Measurements from ENCODE around the gene TMEM87B. TPM values are rescaled to one million over a fixed set of nuclear protein-coding genes. Genes with fewer than 3 reads are reported as not detected.

TMEM87B gene
- total RNA-seq, 1 experiment from 2014 or later, result 24.4 TPM

DNA sequence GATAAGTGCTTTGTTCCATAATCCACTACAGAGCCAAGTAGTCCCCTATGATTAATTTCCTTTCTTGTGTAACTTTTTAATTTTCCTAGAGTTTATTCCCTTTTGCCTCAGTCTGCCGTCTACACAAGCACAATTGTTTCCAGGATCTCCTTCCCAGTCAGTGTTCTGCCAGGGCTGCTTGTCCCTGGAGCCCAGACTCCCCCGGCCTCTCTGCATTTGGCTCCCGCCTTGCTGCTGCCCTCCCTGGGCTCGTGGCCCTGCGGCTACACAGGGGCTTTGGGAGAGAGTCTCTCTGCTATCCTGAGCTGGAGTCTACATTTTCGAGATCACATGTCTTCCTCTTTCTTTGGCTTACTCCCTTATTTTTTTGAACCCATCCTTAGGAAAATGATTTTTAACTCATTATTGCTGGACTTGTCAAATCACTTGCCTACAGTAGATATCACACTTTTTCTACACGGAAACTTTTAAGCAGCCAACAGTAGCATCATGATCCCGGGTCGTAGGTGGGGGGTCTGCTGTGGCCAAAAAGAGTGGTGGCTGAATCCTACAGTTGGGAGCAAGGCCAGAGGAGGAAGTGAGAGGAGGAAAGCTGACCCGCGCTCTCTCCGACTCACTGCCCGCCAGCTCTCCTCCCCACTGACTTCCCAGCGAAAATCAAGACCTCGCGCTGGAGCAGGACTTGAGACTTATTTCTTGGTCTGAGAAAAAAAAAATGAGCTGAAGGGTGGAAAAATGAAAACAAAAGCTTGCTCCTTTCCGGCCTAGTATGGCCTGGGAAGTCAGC lies 92.5 kb downstream of the TMEM87B start:
- Histone ChIP-seq H4K20me1 (ENCODE audit: insufficient read depth) (no peaks in the 10 kb centered on the region), H3F3A (ENCODE audit: insufficient read depth, low read depth) (no peaks in the 10 kb centered on the region), H3K9me3 (ENCODE audit: insufficient read depth, low read depth) (no peaks in the 10 kb centered on the region), H3K27ac (no peak overlapping the region), H3K36me3 (ENCODE audit: low read depth) (no peaks in the 10 kb centered on the region), H3K79me2 (ENCODE audit: low read depth) (no peaks in the 10 kb centered on the region), H3K9me2 (ENCODE audit: insufficient read depth) (no peaks in the 10 kb centered on the region), H3K4me2 (no peak overlapping the region), H3K27me3 (ENCODE audit: insufficient read depth, low read depth) (no peaks in the 10 kb centered on the region), H2AFZ (no peak overlapping the region), H3K4me3 (no peak overlapping the region), H3K4me1 (replicated peaks; ENCODE audit: insufficient read depth) (no peaks in the 10 kb centered on the region)
- DNase-seq, result no peak
- intact Hi-C loops (cut with micrococcal nuclease; ENCODE audit: unreplicated experiment), result no loop called here
- BruUV-seq (replicated peaks), result no TSS peak
- CTCF ChIA-PET, result no interaction called here
- POLR2A ChIA-PET (ENCODE audit: unreplicated experiment), result no interaction called here
- TF ChIP-seq EZH2 (IDR thresholded peaks at IDR 0.05; ENCODE audit: low read depth), result no peak
- TF ChIP-seq, protein P1, sequence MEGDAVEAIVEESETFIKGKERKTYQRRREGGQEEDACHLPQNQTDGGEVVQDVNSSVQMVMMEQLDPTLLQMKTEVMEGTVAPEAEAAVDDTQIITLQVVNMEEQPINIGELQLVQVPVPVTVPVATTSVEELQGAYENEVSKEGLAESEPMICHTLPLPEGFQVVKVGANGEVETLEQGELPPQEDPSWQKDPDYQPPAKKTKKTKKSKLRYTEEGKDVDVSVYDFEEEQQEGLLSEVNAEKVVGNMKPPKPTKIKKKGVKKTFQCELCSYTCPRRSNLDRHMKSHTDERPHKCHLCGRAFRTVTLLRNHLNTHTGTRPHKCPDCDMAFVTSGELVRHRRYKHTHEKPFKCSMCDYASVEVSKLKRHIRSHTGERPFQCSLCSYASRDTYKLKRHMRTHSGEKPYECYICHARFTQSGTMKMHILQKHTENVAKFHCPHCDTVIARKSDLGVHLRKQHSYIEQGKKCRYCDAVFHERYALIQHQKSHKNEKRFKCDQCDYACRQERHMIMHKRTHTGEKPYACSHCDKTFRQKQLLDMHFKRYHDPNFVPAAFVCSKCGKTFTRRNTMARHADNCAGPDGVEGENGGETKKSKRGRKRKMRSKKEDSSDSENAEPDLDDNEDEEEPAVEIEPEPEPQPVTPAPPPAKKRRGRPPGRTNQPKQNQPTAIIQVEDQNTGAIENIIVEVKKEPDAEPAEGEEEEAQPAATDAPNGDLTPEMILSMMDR (conservative IDR thresholded peaks at IDR 0.05), result no peak

DNA sequence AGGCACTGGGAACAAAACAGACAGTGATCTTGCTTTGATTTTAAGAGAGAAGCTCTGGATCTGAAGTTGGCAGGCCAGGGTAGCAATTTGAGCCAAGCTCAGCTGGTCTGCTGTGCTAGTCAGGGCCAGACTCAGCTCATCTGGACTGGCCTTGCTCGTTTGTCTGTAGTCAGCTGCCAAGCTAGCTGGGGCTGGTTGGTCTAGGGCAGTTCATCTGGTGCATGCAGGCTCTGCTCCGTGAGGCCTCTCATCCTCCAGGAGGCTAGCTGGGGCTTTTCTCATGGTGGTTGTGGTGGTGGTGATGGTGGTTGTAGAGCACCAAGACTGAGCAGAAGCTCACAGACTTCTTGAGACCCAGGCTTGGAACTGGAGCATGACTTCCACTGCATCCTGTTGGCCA lies 93.4 kb downstream of the TMEM87B start:
- Histone ChIP-seq H3K4me3 (no peak overlapping the region), H3K27me3 (ENCODE audit: insufficient read depth, low read depth) (no peaks in the 10 kb centered on the region), H3F3A (ENCODE audit: insufficient read depth, low read depth) (no peaks in the 10 kb centered on the region), H3K9me3 (ENCODE audit: insufficient read depth, low read depth) (no peaks in the 10 kb centered on the region), H3K36me3 (ENCODE audit: low read depth) (no peaks in the 10 kb centered on the region), H3K4me1 (replicated peaks; ENCODE audit: insufficient read depth) (no peaks in the 10 kb centered on the region), H4K20me1 (ENCODE audit: insufficient read depth) (no peaks in the 10 kb centered on the region), H2AFZ (no peak overlapping the region), H3K9me2 (ENCODE audit: insufficient read depth) (no peaks in the 10 kb centered on the region), H3K79me2 (ENCODE audit: low read depth) (no peaks in the 10 kb centered on the region), H3K4me2 (no peak overlapping the region), H3K27ac (no peak overlapping the region)
- intact Hi-C loops (cut with micrococcal nuclease; ENCODE audit: unreplicated experiment), result no loop called here
- no peak for DNase-seq
- POLR2A ChIA-PET (ENCODE audit: unreplicated experiment), result no interaction called here
- BruUV-seq (replicated peaks), result no TSS peak
- CTCF ChIA-PET, result no interaction called here
- TF ChIP-seq EZH2 (IDR thresholded peaks at IDR 0.05; ENCODE audit: low read depth), result no peak
- TF ChIP-seq, protein P1 (conservative IDR thresholded peaks at IDR 0.05), result no peak

DNA sequence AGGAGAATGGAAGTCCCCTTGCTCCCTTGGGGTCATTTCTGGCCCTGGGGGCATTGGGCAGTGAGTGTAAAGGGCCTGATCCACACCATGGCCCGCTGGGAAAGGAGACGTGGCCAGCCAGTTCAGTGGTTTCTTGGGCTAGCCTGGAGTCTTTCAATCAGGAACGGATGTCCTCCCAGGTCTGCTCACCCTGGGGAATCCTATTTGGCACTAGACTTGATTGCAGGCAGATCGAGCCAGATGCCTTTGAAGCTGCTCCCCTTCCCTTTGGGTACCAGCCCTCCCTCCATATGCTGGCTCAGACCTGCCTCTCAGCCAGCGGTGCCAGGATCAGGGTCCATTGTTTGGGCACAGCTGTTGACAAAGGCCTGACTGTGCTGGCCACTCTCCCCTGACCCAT lies 94.1 kb downstream of the TMEM87B start:
- Histone ChIP-seq H3K27me3 (ENCODE audit: insufficient read depth, low read depth) (no peaks in the 10 kb centered on the region), H3K4me2 (no peak overlapping the region), H3K36me3 (ENCODE audit: low read depth) (no peaks in the 10 kb centered on the region), H3F3A (ENCODE audit: insufficient read depth, low read depth) (no peaks in the 10 kb centered on the region), H3K27ac (no peak overlapping the region), H4K20me1 (ENCODE audit: insufficient read depth) (no peaks in the 10 kb centered on the region), H3K9me2 (ENCODE audit: insufficient read depth) (no peaks in the 10 kb centered on the region), H3K79me2 (ENCODE audit: low read depth) (no peaks in the 10 kb centered on the region), H2AFZ (no peak overlapping the region), H3K4me3 (no peak overlapping the region), H3K9me3 (ENCODE audit: insufficient read depth, low read depth) (no peaks in the 10 kb centered on the region), H3K4me1 (replicated peaks; ENCODE audit: insufficient read depth) (no peaks in the 10 kb centered on the region)
- ChIA-PET CTCF (no interaction called here), POLR2A (ENCODE audit: unreplicated experiment) (no interaction called here)
- BruUV-seq (replicated peaks), result no TSS peak
- intact Hi-C loops (cut with micrococcal nuclease; ENCODE audit: unreplicated experiment), result no loop called here
- DNase-seq, result no peak
- TF ChIP-seq, protein P1 (conservative IDR thresholded peaks at IDR 0.05), result no peak
- no peak for TF ChIP-seq EZH2 (IDR thresholded peaks at IDR 0.05; ENCODE audit: low read depth)

Data from PC-9 (cell line).